ENCODE measurements around the gene CAP2. TPM values are rescaled to one million over a fixed set of nuclear protein-coding genes. Genes with fewer than 3 reads are reported as not detected.
"Not testable (repeated sequence)": the region's sequence is repeated elsewhere in the genome, so short reads cannot be mapped to it uniquely, and the experiment has no call there.

Gene CAP2
- total RNA-seq, 1 donor: 49.7 TPM

DNA sequence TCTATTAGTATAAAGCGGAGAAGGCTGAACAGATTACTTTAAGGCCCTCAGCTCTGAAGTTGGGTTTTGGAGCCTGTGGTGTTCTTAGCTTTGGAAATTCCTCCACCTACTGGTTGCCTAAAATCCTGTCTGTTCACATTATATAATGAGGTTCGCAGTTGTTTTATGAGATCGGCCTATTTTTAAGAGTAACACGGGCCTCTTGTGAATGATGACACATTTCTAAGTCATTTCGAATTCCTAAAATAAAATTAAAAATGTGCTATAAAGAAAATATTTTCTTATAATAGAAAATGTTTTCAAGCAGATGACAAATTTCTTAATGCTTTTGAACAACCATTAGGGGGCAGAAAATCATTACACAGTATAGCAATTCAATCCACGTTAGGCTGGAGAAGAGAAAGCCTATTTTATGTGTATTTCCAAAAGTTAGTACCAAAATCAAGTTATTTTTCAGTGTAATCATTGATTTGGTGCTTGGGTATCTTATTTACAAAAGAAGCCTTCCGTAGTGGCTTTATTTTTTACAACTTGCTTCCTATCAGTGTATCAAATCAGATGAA, 190.9 kb downstream of the CAP2 start:
- TF ChIP-seq, protein P1, sequence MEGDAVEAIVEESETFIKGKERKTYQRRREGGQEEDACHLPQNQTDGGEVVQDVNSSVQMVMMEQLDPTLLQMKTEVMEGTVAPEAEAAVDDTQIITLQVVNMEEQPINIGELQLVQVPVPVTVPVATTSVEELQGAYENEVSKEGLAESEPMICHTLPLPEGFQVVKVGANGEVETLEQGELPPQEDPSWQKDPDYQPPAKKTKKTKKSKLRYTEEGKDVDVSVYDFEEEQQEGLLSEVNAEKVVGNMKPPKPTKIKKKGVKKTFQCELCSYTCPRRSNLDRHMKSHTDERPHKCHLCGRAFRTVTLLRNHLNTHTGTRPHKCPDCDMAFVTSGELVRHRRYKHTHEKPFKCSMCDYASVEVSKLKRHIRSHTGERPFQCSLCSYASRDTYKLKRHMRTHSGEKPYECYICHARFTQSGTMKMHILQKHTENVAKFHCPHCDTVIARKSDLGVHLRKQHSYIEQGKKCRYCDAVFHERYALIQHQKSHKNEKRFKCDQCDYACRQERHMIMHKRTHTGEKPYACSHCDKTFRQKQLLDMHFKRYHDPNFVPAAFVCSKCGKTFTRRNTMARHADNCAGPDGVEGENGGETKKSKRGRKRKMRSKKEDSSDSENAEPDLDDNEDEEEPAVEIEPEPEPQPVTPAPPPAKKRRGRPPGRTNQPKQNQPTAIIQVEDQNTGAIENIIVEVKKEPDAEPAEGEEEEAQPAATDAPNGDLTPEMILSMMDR (IDR thresholded peaks at IDR 0.05; ENCODE audit: insufficient read depth, low read depth, low read length): peak; percentile 70
- peak; percentile 86 for DNase-seq (ENCODE audit: low read depth)
- H3K4me3 ChIP-seq (ENCODE audit: low read depth, low read length): peak overlapping the region; percentile 29

DNA sequence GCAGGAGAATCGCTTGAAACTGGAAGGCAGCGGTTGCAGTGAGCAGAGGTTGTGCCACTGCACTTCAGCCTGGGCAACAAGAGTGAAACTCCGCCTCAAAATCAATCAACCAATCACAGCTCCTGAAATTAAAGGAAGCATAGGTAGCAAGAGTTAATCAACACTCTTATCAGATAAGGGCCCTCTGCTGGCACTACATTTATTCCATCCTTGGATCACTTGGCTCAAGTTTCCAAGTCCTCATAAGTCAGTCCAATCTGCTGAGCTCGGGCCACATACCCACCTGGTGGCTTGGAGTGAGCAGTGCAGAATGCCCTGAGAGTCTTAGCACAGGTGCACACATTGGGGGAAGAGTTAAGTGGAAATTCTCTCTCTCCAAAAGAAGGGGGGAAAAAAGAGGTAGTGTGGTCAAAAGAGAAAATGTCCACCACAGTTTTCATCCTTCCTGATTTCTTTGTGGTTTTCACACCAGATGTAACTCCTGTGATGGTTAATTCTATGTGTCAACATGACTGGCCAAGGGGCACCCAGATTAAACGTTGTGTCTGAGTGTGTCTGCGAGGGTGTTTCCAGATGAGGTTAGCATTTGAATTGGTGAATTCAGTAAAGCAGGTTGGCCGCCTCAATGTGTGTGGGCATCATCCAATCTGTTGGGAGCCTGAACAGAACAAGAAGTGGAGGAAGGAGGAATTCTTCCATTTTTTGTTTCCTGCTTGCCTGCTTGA, 192.5 kb downstream of the CAP2 start:
- H3K4me3 ChIP-seq (ENCODE audit: low read depth, low read length): no peak overlapping the region
- TF ChIP-seq, protein P1 (IDR thresholded peaks at IDR 0.05; ENCODE audit: insufficient read depth, low read depth, low read length): peak; percentile 6
- DNase-seq (ENCODE audit: low read depth): no peak

DNA sequence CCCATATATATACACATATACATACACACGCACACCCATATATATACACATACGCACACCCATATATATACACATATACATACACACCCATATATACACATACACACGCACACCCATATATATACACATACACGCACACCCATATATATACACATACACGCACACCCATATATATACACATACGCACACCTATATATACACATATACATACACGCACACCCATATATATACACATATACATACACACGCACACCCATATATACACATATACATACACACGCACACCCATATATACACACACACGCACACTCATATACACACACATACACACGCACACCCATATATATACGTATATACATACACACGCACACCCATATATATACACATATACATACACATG, 193.2 kb downstream of the CAP2 start:
- not testable (repeated sequence) for DNase-seq (ENCODE audit: low read depth); H3K4me3 ChIP-seq (ENCODE audit: low read depth, low read length)

DNA sequence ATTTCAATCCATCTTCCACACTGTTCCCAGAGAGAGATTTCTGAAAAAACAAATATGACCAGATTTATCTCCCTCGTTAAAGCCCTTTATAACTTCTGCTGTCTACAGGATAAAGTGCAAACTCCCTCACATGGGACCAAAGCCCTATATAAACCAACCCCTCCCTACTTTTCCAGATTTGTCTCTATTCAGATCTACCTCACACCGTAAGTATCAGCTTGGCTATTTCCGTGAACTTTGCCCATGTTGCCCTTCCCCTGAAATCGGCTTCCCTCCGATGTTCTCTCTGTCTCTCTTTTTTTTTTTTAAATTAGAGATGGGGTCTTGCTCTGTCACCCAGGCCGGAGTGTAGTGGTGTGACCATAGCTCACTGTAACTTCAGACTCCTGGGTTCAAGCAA, 194.6 kb downstream of the CAP2 start:
- no peak overlapping the region for H3K4me3 ChIP-seq (ENCODE audit: low read depth, low read length)
- TF ChIP-seq, protein P1 (IDR thresholded peaks at IDR 0.05; ENCODE audit: insufficient read depth, low read depth, low read length): no peak
- DNase-seq (ENCODE audit: low read depth): no peak

DNA sequence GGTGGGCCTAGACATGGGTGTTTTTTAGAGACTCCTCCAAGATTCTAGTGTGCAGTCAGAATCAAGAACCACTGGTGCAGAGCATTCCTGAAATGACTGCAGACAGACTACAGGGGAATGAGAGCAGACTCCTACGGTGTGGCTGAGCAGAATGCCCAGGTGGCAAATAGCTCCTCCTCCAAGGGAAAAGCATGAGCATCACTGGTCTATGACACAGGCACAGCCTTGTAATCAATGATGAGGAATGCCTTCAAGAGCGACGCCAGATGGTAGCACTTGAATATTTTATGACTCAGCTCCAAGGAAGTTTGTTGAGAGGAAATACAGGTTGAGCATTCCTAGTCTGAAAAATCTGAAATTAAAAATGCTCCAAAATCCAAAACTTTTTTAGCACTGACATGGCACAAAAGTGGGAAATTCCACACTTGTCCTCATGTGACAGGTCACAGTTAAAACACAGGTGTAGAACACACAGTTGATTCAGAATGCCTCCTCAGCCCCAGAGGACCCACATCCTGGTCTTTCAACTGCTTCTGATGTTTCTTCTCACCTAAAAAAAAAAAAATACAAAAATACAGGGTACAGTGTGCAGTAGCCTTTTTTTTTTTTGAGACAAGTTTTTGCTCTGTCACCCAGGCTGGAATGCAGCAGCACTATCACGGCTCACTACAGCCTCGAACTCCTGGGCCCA, 196.2 kb downstream of the CAP2 start:
- no peak overlapping the region for H3K4me3 ChIP-seq (ENCODE audit: low read depth, low read length)
- TF ChIP-seq, protein P1 (IDR thresholded peaks at IDR 0.05; ENCODE audit: insufficient read depth, low read depth, low read length): no peak
- DNase-seq (ENCODE audit: low read depth): peak; percentile 70

DNA sequence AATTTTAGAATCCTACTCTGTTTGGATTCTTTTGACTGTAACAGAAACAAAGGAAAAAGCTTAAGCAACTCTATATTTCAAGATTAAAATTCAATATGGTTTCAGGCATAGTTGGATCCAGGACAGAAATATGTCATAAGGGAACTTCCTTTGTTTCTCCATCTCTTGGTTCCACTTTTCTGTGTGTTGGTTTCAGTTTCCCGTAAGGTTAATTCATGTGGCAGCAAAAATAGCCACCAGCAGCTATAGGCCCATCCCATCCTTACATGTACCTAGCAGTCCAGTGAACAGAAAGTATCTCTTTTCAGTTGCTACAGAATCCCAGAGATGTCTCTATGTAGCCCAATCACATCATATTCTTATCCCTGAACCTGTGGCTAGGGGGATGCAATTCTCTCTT, 197.9 kb downstream of the CAP2 start:
- TF ChIP-seq, protein P1 (IDR thresholded peaks at IDR 0.05; ENCODE audit: insufficient read depth, low read depth, low read length): no peak
- no peak overlapping the region for H3K4me3 ChIP-seq (ENCODE audit: low read depth, low read length)
- no peak for DNase-seq (ENCODE audit: low read depth)

DNA sequence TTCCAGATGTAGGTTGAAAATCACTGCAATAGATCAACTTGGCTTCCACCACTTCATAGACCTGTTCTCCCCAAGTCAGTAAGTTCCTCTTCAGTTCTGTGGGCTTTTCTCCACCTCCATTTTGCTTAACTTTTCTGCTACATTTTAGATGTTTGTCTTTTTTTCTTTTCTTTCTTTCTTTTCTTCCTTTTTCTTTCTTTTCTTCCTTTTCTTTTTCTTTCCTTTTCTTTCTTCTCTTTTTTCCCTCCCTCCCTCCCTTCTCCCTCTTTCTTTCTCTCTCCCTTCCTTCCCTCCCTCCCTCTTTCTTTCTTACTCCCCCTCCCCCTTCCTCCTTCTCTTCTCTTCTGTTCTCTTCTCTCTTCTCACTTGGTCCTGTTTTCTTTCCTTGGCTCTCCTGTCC, 199.9 kb downstream of the CAP2 start:
- no peak overlapping the region for H3K4me3 ChIP-seq (ENCODE audit: low read depth, low read length)
- DNase-seq (ENCODE audit: low read depth): no peak
- TF ChIP-seq, protein P1 (IDR thresholded peaks at IDR 0.05; ENCODE audit: insufficient read depth, low read depth, low read length): no peak

Measured in fibroblast of villous mesenchyme (primary cell).